ENCODE data around the gene C11orf42.
"Not testable (repeated sequence)": the region's sequence is repeated elsewhere in the genome, so short reads cannot be mapped to it uniquely, and the experiment has no call there.

DNA sequence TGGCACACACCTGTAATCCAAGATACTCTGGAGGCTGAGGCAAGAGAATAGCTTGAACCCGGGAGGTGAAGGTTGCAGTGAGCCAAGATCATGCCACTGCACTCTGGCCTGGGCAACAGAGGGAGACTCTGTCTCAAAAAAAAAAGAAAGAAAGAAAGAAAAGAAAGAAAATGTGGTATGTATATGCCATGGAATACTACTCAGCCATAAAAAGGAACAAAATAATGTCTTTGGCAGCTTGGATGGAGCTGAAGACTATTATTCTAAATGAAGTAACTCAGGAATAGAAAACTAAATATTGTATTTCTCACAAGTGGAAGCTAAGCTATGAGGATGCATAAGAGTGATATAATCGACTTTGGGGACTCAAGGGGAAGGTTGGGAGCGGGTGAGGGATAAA, 43.5 kb downstream of the C11orf42 start:
- not testable (repeated sequence) for TF ChIP-seq POLR2A (IDR thresholded peaks at IDR 0.05; ENCODE audit: low read length); GATA1 (IDR thresholded peaks at IDR 0.05; ENCODE audit: low read depth, low read length)
